Spleen (tissue), 11 donors: ENCODE results near the gene CORO1A. TPM values are rescaled to one million over a fixed set of nuclear protein-coding genes. Genes with fewer than 3 reads are reported as not detected.

Experiments
- DNase-seq: peaks from one replicate; pipeline ENCODE4 v3.0.0-alpha.2; 2020
- H3K27ac ChIP-seq, 8 donors: fragments of 200-600 bp; sonication (generic) in 7 of 8; 1 replicate in 4 of 8; 2 replicates in 4 of 8; pipeline versions ENCODE4 v1.5.0 to v1.8.0; 2016 to 2021; ENCODE audit warnings: inconsistent platforms in 4 of 8, mild to moderate bottlenecking in 4 of 8, moderate library complexity in 1 of 8
- H3K27me3 ChIP-seq, 7 donors: fragments of 200-600 bp; sonication (generic) in 6 of 7; replicated peaks in 1 of 7; 1 replicate in 4 of 7; 2 replicates in 3 of 7; pipeline versions ENCODE4 v1.5.0 to v1.8.0; 2016 to 2021; ENCODE audit warnings: inconsistent platforms in 3 of 7, mild to moderate bottlenecking in 1 of 7
- H3K36me3 ChIP-seq, 6 donors: fragments of 200-600 bp; sonication (generic) in 5 of 6; 1 replicate in 4 of 6; 2 replicates in 2 of 6; pipeline versions ENCODE4 v1.5.0 to v1.8.0; 2016 to 2021; ENCODE audit warnings: inconsistent platforms in 2 of 6
- H3K4me1 ChIP-seq, 6 donors: fragments of 200-600 bp; sonication (generic) in 5 of 6; 1 replicate in 3 of 6; 2 replicates in 3 of 6; pipeline versions ENCODE4 v1.5.0 to v1.8.0; 2016 to 2021; ENCODE audit warnings: inconsistent platforms in 3 of 6
- H3K4me3 ChIP-seq, 8 donors: fragments of 200-600 bp; sonication (generic) in 7 of 8; 1 replicate in 4 of 8; 2 replicates in 4 of 8; pipeline versions ENCODE4 v1.5.0 to v1.8.0; 2016 to 2021; ENCODE audit warnings: inconsistent platforms in 4 of 8, mild to moderate bottlenecking in 4 of 8, moderate library complexity in 2 of 8
- H3K9me3 ChIP-seq, 8 donors: fragments of 200-600 bp; sonication (generic) in 7 of 8; 1 replicate in 4 of 8; 2 replicates in 4 of 8; pipeline versions ENCODE4 v1.5.0 to v1.8.0; 2016 to 2021; ENCODE audit warnings: inconsistent platforms in 4 of 8
- POLR2A ChIP-seq, 3 donors: fragments of 450-650 bp; IDR thresholded peaks; one replicate each; pipeline ENCODE4 v1.5.1; 2017; ENCODE audit warnings: antibody characterized with exemption in 3 of 3, mild to moderate bottlenecking in 1 of 3
- POLR2AphosphoS5 ChIP-seq, 3 donors: sonication (generic); formaldehyde crosslinking; IDR thresholded peaks; one replicate each; pipeline ENCODE4 v1.5.1; 2017; ENCODE audit warnings: antibody characterized with exemption in 3 of 3
- WGBS, 5 donors: extraction: QIAGEN DNeasy Blood & Tissue Kit in 3 of 5; methylation state at CpG; one replicate each; pipeline versions ENCODE4 v1.1.5 to v1.1.7; 2013 to 2018; 5-methylcytosine and 5-hydroxymethylcytosine counted together
- intact Hi-C: fragments of 100-400 bp; cut with DNase I; formaldehyde crosslinking; loops from one replicate; pipeline ENCODE4 v1.15.0; 2023; ENCODE audit warnings: low total_unique reads
- polyA plus RNA-seq, 3 donors: library from polyadenylated mRNA; stranded (reverse); fragments of 200-250 nt; gene quantifications; one replicate each; pipeline ENCODE4 v1.2.1, GENCODE V29; 2013
- total RNA-seq, 7 donors: library from RNA; depleted of rRNA in 3 of 7; stranded (reverse); fragments of >200 nt in 3 of 7; fragmentation: NEBNext Ultra II Directional in 4 of 7; extraction: Animal tissue kit (Norgen Biotek cat#: 25700) in 4 of 7; gene quantifications; one replicate each; pipeline versions ENCODE4 v1.1.0 to v1.2.1, GENCODE V29; 2016 to 2021
- TF ChIP-seq, protein P1 (sequence below), 11 experiments: fragments of 200-600 bp in 7 of 11; fragments of 450-650 bp in 4 of 11; sonication (generic) in 4 of 11; IDR thresholded peaks in 8 of 11; conservative IDR thresholded peaks in 3 of 11; 1 replicate in 7 of 11; 2 replicates in 4 of 11; pipeline versions ENCODE4 v1.4.0 to v1.8.0; 2016 to 2021; ENCODE audit warnings: antibody characterized with exemption in 11 of 11, inconsistent platforms in 4 of 11, mild to moderate bottlenecking in 1 of 11
- donor health status: healthy with polysubstance abuse.
- donor health status: DM: no; HTN: no; CAD: no; lungs with moderate emphysema.
- donor health status: DM: no; HTN: no; CAD: no.
- donor health status: Bipolar disorder and iron deficiency.
- donor health status: healthy.
- donor health status: DM: no; HTN: no; CAD: no.
- donor health status: DM: yes; HTN: yes; CAD: no.

The CORO1A gene
- total and polyA plus RNA-seq, 10 donors: 346 to 757 (median 537) TPM

DNA sequence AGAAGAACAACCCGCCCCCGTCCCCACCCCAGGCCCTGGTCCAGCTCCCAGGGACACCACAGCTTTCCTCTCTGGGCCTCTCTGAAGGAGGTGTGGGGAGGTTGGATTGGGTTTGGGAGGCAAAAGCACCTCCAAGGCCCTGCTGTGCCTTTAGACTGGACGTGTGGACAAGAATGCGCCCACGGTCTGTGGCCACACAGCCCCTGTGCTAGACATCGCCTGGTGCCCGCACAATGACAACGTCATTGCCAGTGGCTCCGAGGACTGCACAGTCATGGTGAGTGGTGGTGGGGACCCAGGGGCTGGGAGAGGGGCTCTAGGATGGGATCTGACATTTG lies 3.0 kb downstream of the CORO1A start:
- 34 to 56% (median 43%) methylated on average over 8 to 9 of the region's 9 CpGs for WGBS, 5 donors
- no peaks in the 10 kb centered on the region for H3K9me3 ChIP-seq
- DNase-seq: no peak
- H3K27me3 ChIP-seq: no peaks in the 10 kb centered on the region
- peaks cover 0 to 42% (median 27%) of the 10 kb centered on the region in 6 donors for H3K36me3 ChIP-seq
- H3K27ac ChIP-seq: peak overlapping the region; percentile 44 to 100 (median 96)
- H3K4me1 ChIP-seq: peaks cover 26 to 61% (median 49%) of the 10 kb centered on the region in 6 donors
- TF ChIP-seq, protein P1, sequence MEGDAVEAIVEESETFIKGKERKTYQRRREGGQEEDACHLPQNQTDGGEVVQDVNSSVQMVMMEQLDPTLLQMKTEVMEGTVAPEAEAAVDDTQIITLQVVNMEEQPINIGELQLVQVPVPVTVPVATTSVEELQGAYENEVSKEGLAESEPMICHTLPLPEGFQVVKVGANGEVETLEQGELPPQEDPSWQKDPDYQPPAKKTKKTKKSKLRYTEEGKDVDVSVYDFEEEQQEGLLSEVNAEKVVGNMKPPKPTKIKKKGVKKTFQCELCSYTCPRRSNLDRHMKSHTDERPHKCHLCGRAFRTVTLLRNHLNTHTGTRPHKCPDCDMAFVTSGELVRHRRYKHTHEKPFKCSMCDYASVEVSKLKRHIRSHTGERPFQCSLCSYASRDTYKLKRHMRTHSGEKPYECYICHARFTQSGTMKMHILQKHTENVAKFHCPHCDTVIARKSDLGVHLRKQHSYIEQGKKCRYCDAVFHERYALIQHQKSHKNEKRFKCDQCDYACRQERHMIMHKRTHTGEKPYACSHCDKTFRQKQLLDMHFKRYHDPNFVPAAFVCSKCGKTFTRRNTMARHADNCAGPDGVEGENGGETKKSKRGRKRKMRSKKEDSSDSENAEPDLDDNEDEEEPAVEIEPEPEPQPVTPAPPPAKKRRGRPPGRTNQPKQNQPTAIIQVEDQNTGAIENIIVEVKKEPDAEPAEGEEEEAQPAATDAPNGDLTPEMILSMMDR (IDR thresholded peaks at IDR 0.05 in 8 of 11, conservative IDR thresholded peaks at IDR 0.05 in 3 of 11): no peak
- TF ChIP-seq POLR2AphosphoS5 (IDR thresholded peaks at IDR 0.05) (no peak), POLR2A (IDR thresholded peaks at IDR 0.05) (no peak)
- peak overlapping the region in 7 of 8 donors; percentile 14 to 98 (median 83) for H3K4me3 ChIP-seq
- intact Hi-C loops: no loop called here

GRCh38 chr16:30186782-30187555 lies 3.6 kb downstream of the CORO1A start:
- H3K4me3 ChIP-seq: peak overlapping the region in 6 of 8 donors; percentile 78 to 98 (median 86)

DNA sequence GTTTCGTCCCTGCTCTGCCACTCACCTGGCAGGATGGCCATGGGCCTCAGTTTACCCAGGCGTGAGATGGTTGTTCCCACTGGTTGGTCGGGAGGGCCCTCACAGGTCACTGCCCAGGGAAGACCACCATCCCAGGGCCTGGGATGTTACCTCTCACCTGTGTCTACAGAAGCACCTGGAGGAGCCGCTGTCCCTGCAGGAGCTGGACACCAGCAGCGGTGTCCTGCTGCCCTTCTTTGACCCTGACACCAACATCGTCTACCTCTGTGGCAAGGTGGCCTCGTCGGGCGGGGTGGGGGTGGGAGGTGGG lies 4.1 kb downstream of the CORO1A start:
- H3K27ac ChIP-seq: peak overlapping the region; percentile 44 to 100 (median 96)
- WGBS, 5 donors: 53 to 90% (median 73%) methylated on average over 2 to 9 of the region's 9 CpGs
- H3K4me3 ChIP-seq: peak overlapping the region in 6 of 8 donors; percentile 78 to 98 (median 86)

More at GRCh38 chr16:30186782-30187555, 3.6 kb downstream of the CORO1A start:
- intact Hi-C loops: no loop called here
- Histone ChIP-seq H3K4me1 (peaks cover 26 to 60% (median 47%) of the 10 kb centered on the region in 6 donors), H3K27ac (peak overlapping the region; percentile 44 to 100 (median 96)), H3K36me3 (peaks cover 0 to 42% (median 27%) of the 10 kb centered on the region in 6 donors), H3K27me3 (no peaks in the 10 kb centered on the region), H3K9me3 (no peaks in the 10 kb centered on the region)
- 29 to 62% (median 35%) methylated on average over 22 to 36 of the region's 36 CpGs for WGBS, 5 donors
- no peak for TF ChIP-seq POLR2A (IDR thresholded peaks at IDR 0.05)
- TF ChIP-seq POLR2AphosphoS5 (IDR thresholded peaks at IDR 0.05): peak; percentile 73 to 90 (median 85)
- TF ChIP-seq, protein P1 (IDR thresholded peaks at IDR 0.05 in 8 of 11, conservative IDR thresholded peaks at IDR 0.05 in 3 of 11): peak; percentile 54 to 90 (median 84)
- peak; percentile 97 for DNase-seq

More for the DNA sequence above, 4.1 kb downstream of the CORO1A start:
- Histone ChIP-seq H3K4me1 (peaks cover 23 to 55% (median 42%) of the 10 kb centered on the region in 6 donors), H3K36me3 (peaks cover 0 to 42% (median 27%) of the 10 kb centered on the region in 6 donors), H3K9me3 (no peaks in the 10 kb centered on the region), H3K27me3 (no peaks in the 10 kb centered on the region)
- intact Hi-C loops: no loop called here
- DNase-seq: no peak
- TF ChIP-seq POLR2A (IDR thresholded peaks at IDR 0.05) (no peak), POLR2AphosphoS5 (IDR thresholded peaks at IDR 0.05) (no peak)
- TF ChIP-seq, protein P1 (IDR thresholded peaks at IDR 0.05 in 8 of 11, conservative IDR thresholded peaks at IDR 0.05 in 3 of 11): peak in 1 of 11 experiments; percentile 0
